ENCODE data around the gene PTPRE.

The PTPRE gene

DNA sequence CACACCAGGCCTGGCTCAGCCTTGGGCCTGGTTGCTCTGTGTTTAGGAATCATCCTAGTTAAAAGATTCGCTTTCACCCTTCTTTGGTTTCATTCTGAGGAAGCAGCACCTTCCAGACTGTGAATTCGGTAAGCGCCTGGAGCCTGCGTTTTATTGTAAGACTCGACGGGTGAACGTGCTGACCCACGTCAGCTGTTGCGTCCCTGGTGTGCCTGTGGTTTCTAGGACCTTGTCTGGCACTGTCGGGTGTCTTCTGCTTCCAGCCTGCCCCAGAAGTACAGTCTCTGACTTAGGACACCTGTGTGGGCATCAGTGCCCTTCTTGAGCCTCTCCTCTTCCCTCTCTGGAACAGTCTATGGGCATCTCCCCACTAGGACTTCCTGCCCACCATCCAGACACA, 193.0 kb downstream of the PTPRE start:
- Histone ChIP-seq H3K4me1 (ENCODE audit: control insufficient read depth, insufficient read depth, low read length) (no peaks in the 10 kb centered on the region), H3K9me3 (ENCODE audit: control insufficient read depth, insufficient read depth, low read depth, low read length) (no peaks in the 10 kb centered on the region), H3K27ac (ENCODE audit: extremely low read depth, low read depth, low read length) (no peak overlapping the region), H3K36me3 (ENCODE audit: control insufficient read depth in 2 of 2, insufficient read depth in 1 of 2, low read length in 2 of 2) (peaks cover 58 to 89% of the 10 kb centered on the region in 2 experiments), H3K4me3 (ENCODE audit: low read depth, low read length) (no peak overlapping the region)
- CTCF ChIA-PET: interaction anchor here (0.6 to 1.6 kb wide), 3 partner anchors 17 to 26 kb away, joined by 3 to 6 read pairs (median 4); no protein-coding TSS in a partner anchor
- POLR2A ChIA-PET: no interaction called here
- TF ChIP-seq ZNF549 (tag by site-specific recombination; IDR thresholded peaks at IDR 0.05): no peak
- TF ChIP-seq ZNF600 (tag by site-specific recombination; IDR thresholded peaks at IDR 0.05): peak; percentile 71; the same call in 1 of the 2 replicates
- TF ChIP-seq ZNF341 (tag by site-specific recombination; IDR thresholded peaks at IDR 0.05; ENCODE audit: low read depth): no peak

- no peaks in the 10 kb centered on the region for H3K4me1 ChIP-seq (ENCODE audit: control insufficient read depth, insufficient read depth, low read length)
- CTCF ChIA-PET: no interaction called here
- H3K9me3 ChIP-seq (ENCODE audit: control insufficient read depth, insufficient read depth, low read depth, low read length): no peaks in the 10 kb centered on the region
- H3K36me3 ChIP-seq (ENCODE audit: control insufficient read depth in 2 of 2, insufficient read depth in 1 of 2, low read length in 2 of 2): peaks cover 77 to 100% of the 10 kb centered on the region in 2 experiments
- POLR2A ChIA-PET: no interaction called here
- no peak overlapping the region for H3K27ac ChIP-seq (ENCODE audit: extremely low read depth, low read depth, low read length)
- no peak for TF ChIP-seq ZBTB48 (tag by site-specific recombination; IDR thresholded peaks at IDR 0.05)
- no peak for TF ChIP-seq KLF10 (tag by site-specific recombination; IDR thresholded peaks at IDR 0.05)
- no peak for TF ChIP-seq PBX3 (CRISPR knock-in tag; IDR thresholded peaks at IDR 0.05)
- TF ChIP-seq, protein P1, sequence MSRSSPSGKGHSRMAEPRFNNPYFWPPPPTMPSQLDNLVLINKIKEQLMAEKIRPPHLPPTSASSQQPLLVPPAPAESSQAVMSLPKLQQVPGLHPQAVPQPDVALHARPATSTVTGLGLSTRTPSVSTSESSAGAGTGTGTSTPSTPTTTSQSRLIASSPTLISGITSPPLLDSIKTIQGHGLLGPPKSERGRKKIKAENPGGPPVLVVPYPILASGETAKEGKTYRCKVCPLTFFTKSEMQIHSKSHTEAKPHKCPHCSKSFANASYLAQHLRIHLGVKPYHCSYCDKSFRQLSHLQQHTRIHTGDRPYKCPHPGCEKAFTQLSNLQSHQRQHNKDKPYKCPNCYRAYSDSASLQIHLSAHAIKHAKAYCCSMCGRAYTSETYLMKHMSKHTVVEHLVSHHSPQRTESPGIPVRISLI (tag by site-specific recombination; IDR thresholded peaks at IDR 0.05): no peak
- no peak for TF ChIP-seq SP7 (tag by site-specific recombination; IDR thresholded peaks at IDR 0.05)
- TF ChIP-seq ZNF140 (tag by site-specific recombination; IDR thresholded peaks at IDR 0.05): no peak
- no peak for TF ChIP-seq TRIM28 (IDR thresholded peaks at IDR 0.05; ENCODE audit: borderline replicate concordance, low read length)
- TF ChIP-seq ZXDB (tag by site-specific recombination; IDR thresholded peaks at IDR 0.05): no peak
- no peak for TF ChIP-seq ZNF571 (tag by site-specific recombination; IDR thresholded peaks at IDR 0.05)
- TF ChIP-seq ZNF585B (tag by site-specific recombination; IDR thresholded peaks at IDR 0.05): no peak
- TF ChIP-seq ZNF138 (tag by site-specific recombination; IDR thresholded peaks at IDR 0.05; ENCODE audit: borderline replicate concordance): no peak
- no peak overlapping the region for H3K4me3 ChIP-seq (ENCODE audit: low read depth, low read length)
These were observed 195.0 kb downstream of the PTPRE start for GRCh38 chr10:128101901-128102300.

DNA sequence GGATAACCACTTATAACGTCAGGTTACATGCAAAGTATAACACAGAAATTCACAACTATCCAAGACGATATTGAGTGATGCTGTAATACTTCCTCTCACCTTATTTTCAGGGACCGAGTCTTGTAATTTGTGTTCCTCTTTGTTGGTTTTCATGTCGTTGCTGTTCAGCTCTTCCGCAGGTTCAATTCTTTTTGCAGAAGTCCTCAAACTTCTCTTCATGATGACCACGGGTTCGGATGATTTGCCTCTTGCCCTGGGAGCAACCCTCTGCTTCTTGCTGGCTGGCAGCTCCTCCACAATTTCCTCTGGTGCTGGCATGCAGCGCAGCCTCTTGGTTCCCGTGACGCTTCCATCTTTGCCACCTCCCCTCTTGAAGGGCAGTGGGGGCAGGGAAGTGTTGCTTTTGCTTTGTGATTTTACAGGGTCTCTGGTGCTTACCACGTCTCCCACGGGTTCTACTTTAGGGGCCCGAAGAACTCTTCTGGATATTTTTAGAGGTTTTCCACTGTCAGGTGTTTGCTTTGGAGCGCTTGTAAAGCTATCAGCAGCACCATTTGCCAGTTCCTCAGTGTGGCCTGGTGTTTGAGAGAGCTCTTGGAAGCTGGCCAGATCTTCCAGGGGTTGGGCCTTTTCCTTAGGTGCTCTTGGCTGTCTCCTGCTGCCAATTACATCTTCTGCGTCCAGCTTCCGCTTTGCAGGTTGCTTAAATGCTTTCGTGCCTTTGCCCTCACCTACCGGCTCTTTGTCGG, 195.8 kb downstream of the PTPRE start:
- Histone ChIP-seq H3K4me3 (ENCODE audit: low read depth, low read length) (no peak overlapping the region), H3K36me3 (ENCODE audit: control insufficient read depth in 2 of 2, insufficient read depth in 1 of 2, low read length in 2 of 2) (peaks cover 81 to 100% of the 10 kb centered on the region in 2 experiments), H3K9me3 (ENCODE audit: control insufficient read depth, insufficient read depth, low read depth, low read length) (no peaks in the 10 kb centered on the region), H3K27ac (ENCODE audit: extremely low read depth, low read depth, low read length) (no peak overlapping the region), H3K4me1 (ENCODE audit: control insufficient read depth, insufficient read depth, low read length) (no peaks in the 10 kb centered on the region)
- ChIA-PET CTCF (interaction anchor here (3.5 kb wide), 1 partner anchor 14 kb away, joined by 14 read pairs; no protein-coding TSS in a partner anchor), POLR2A (no interaction called here)
- TF ChIP-seq ZNF621 (tag by site-specific recombination; IDR thresholded peaks at IDR 0.05) (no peak), ZNF341 (tag by site-specific recombination; IDR thresholded peaks at IDR 0.05; ENCODE audit: low read depth) (0 out of 2 replicates have a peak, but pooled peaks have one; percentile 32), ZNF596 (tag by site-specific recombination; IDR thresholded peaks at IDR 0.05) (no peak)

DNA sequence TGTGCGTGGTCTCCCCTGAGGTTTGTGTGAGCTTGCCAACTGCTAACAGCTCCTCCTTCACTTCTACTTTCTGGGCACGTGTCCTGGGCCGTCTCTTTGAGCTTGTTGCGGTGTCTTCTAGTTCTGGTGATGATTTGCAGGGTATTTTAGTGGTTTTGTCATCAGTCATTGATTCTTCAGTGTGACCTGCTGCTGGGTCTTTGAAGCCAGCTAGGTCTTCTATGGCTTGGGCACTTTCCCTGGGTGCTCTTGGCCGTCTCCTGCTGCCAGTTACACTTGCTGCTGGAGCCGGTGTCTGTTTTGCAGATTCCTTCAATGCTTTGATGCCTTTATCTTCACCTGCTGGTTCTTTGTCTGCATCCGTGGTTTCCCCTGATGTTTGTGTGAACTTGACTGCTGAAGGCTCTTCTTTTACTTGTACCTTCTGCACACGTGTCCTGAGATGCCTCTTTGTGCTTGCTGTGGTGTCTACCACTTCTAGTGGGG, 196.4 kb downstream of the PTPRE start:
- H3K4me3 ChIP-seq (ENCODE audit: low read depth, low read length): no peak overlapping the region
- CTCF ChIA-PET: interaction anchor here (3.5 kb wide), 1 partner anchor 14 kb away, joined by 14 read pairs; no protein-coding TSS in a partner anchor
- no peaks in the 10 kb centered on the region for H3K4me1 ChIP-seq (ENCODE audit: control insufficient read depth, insufficient read depth, low read length)
- H3K9me3 ChIP-seq (ENCODE audit: control insufficient read depth, insufficient read depth, low read depth, low read length): no peaks in the 10 kb centered on the region
- peaks cover 80 to 100% of the 10 kb centered on the region in 2 experiments for H3K36me3 ChIP-seq (ENCODE audit: control insufficient read depth in 2 of 2, insufficient read depth in 1 of 2, low read length in 2 of 2)
- POLR2A ChIA-PET: no interaction called here
- no peak overlapping the region for H3K27ac ChIP-seq (ENCODE audit: extremely low read depth, low read depth, low read length)
- TF ChIP-seq ZNF266 (tag by site-specific recombination; IDR thresholded peaks at IDR 0.05; ENCODE audit: low read depth) (no peak), EGR2 (tag by site-specific recombination; IDR thresholded peaks at IDR 0.05; ENCODE audit: low read depth) (no peak), ZFHX2 (tag by site-specific recombination; conservative IDR thresholded peaks at IDR 0.05) (no peak), KLF9 (tag by site-specific recombination; IDR thresholded peaks at IDR 0.05; ENCODE audit: low read depth) (no peak), ZNF138 (tag by site-specific recombination; IDR thresholded peaks at IDR 0.05; ENCODE audit: borderline replicate concordance) (no peak), SP2 (tag by site-specific recombination; IDR thresholded peaks at IDR 0.05) (no peak), RBAK (tag by site-specific recombination; IDR thresholded peaks at IDR 0.05) (no peak)
- TF ChIP-seq, protein P2, sequence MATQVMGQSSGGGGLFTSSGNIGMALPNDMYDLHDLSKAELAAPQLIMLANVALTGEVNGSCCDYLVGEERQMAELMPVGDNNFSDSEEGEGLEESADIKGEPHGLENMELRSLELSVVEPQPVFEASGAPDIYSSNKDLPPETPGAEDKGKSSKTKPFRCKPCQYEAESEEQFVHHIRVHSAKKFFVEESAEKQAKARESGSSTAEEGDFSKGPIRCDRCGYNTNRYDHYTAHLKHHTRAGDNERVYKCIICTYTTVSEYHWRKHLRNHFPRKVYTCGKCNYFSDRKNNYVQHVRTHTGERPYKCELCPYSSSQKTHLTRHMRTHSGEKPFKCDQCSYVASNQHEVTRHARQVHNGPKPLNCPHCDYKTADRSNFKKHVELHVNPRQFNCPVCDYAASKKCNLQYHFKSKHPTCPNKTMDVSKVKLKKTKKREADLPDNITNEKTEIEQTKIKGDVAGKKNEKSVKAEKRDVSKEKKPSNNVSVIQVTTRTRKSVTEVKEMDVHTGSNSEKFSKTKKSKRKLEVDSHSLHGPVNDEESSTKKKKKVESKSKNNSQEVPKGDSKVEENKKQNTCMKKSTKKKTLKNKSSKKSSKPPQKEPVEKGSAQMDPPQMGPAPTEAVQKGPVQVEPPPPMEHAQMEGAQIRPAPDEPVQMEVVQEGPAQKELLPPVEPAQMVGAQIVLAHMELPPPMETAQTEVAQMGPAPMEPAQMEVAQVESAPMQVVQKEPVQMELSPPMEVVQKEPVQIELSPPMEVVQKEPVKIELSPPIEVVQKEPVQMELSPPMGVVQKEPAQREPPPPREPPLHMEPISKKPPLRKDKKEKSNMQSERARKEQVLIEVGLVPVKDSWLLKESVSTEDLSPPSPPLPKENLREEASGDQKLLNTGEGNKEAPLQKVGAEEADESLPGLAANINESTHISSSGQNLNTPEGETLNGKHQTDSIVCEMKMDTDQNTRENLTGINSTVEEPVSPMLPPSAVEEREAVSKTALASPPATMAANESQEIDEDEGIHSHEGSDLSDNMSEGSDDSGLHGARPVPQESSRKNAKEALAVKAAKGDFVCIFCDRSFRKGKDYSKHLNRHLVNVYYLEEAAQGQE (tag by site-specific recombination; IDR thresholded peaks at IDR 0.05): no peak
